Ovary (tissue), 9 donors: ENCODE data around the gene OR10G2. TPM values are rescaled to one million over a fixed set of nuclear protein-coding genes. Genes with fewer than 3 reads are reported as not detected.
"Not testable (repeated sequence)": the region's sequence is repeated elsewhere in the genome, so short reads cannot be mapped to it uniquely, and the experiment has no call there.

Source experiments
- DNase-seq, 5 donors: peaks; one replicate each; pipeline ENCODE4 v3.0.0-alpha.2; 2019 to 2020
- H3K27ac ChIP-seq, 2 donors: fragments of 200-600 bp; one replicate each; pipeline versions ENCODE4 v1.5.1 to v1.8.0; 2019 to 2022
- H3K27me3 ChIP-seq: fragments of 200-600 bp; one replicate; pipeline ENCODE4 v1.8.0; 2022
- H3K36me3 ChIP-seq: fragments of 200-600 bp; sonication (generic); one replicate; pipeline ENCODE4 v1.5.1; 2019
- H3K4me1 ChIP-seq: one replicate; pipeline ENCODE4 v1.8.1; 2013; ENCODE audit warnings: mild to moderate bottlenecking, moderate library complexity; ENCODE audit not compliant: insufficient read depth
- H3K4me3 ChIP-seq: fragments of 200-600 bp; sonication (generic); one replicate; pipeline ENCODE4 v1.5.1; 2017
- H3K9me3 ChIP-seq, 2 donors: fragments of 200-600 bp in 1 of 2; sonication (generic) in 1 of 2; one replicate each; pipeline versions ENCODE4 v1.5.1 to v1.8.1; 2013 to 2019; ENCODE audit warnings: mild to moderate bottlenecking in 1 of 2, moderate library complexity in 1 of 2
- EP300 ChIP-seq: sonication (generic); formaldehyde crosslinking; IDR thresholded peaks from one replicate; pipeline ENCODE4 v1.6.1; 2017; ENCODE audit warnings: antibody characterized with exemption
- POLR2A ChIP-seq: fragments of 450-650 bp; IDR thresholded peaks from one replicate; pipeline ENCODE4 v1.6.1; 2017; ENCODE audit warnings: antibody characterized with exemption, mild to moderate bottlenecking, moderate library complexity
- WGBS, 3 donors: extraction: QIAGEN DNeasy Blood & Tissue Kit in 1 of 3; methylation state at CpG; one replicate each; pipeline versions ENCODE4 v1.1.5 to v1.1.7; 2013 to 2017; 5-methylcytosine and 5-hydroxymethylcytosine counted together
- intact Hi-C, 4 donors: fragments of 100-400 bp; cut with DNase I; formaldehyde crosslinking; loops; one replicate each; pipeline versions ENCODE4 v1.11.0 to v1.15.1; 2022 to 2023
- polyA plus RNA-seq, 2 donors: library from polyadenylated mRNA; stranded (reverse); fragments of 200-250 nt in 1 of 2; fragments of 350-450 nt in 1 of 2; fragmentation: Illumina TruSeq in 1 of 2; extraction: RNeasy Lipid Tissue Mini Kit (QIAGEN cat#74804) in 1 of 2; gene quantifications; one replicate each; pipeline ENCODE4 v1.2.3, GENCODE V29; 2013 to 2014
- total RNA-seq, 7 donors: library from RNA; depleted of rRNA in 2 of 7; stranded (reverse); fragments of >200 nt in 2 of 7; fragmentation: NEBNext Ultra II Directional in 3 of 7; extraction: Animal tissue kit (Norgen Biotek cat#: 25700) in 3 of 7; gene quantifications; one replicate each; pipeline versions ENCODE4 v1.1.0 to v1.2.4, GENCODE V29; 2016 to 2023
- TF ChIP-seq, protein P1 (sequence below), 3 donors: fragments of 450-650 bp in 2 of 3; fragments of 200-600 bp in 1 of 3; IDR thresholded peaks; one replicate each; pipeline versions ENCODE4 v1.5.1 to v1.8.0; 2016 to 2022; ENCODE audit warnings: antibody characterized with exemption in 3 of 3, mild to moderate bottlenecking in 1 of 3
- donor health status: DM: no; HTN: no; CAD: no; lungs with moderate emphysema.
- donor health status: DM: no; HTN: no; CAD: no.
- donor health status: Bipolar disorder and iron deficiency.
- donor health status: DM: yes; HTN: yes; CAD: no.
- donor health status: DM: no; HTN: no; CAD: no.
- donor health status: DM: yes; HTN: yes; CAD: no.

Gene OR10G2
- total and polyA plus RNA-seq, 9 donors = not detected

GRCh38 chr14:21614240-21614639 lies 20.5 kb downstream of the OR10G2 start:
- H3K36me3 ChIP-seq = no peaks in the 10 kb centered on the region
- no peaks in the 10 kb centered on the region for H3K9me3 ChIP-seq
- H3K27ac ChIP-seq = no peak overlapping the region
- H3K4me1 ChIP-seq = no peaks in the 10 kb centered on the region
- H3K27me3 ChIP-seq = no peaks in the 10 kb centered on the region
- TF ChIP-seq, protein P1, sequence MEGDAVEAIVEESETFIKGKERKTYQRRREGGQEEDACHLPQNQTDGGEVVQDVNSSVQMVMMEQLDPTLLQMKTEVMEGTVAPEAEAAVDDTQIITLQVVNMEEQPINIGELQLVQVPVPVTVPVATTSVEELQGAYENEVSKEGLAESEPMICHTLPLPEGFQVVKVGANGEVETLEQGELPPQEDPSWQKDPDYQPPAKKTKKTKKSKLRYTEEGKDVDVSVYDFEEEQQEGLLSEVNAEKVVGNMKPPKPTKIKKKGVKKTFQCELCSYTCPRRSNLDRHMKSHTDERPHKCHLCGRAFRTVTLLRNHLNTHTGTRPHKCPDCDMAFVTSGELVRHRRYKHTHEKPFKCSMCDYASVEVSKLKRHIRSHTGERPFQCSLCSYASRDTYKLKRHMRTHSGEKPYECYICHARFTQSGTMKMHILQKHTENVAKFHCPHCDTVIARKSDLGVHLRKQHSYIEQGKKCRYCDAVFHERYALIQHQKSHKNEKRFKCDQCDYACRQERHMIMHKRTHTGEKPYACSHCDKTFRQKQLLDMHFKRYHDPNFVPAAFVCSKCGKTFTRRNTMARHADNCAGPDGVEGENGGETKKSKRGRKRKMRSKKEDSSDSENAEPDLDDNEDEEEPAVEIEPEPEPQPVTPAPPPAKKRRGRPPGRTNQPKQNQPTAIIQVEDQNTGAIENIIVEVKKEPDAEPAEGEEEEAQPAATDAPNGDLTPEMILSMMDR (IDR thresholded peaks at IDR 0.05) = no peak
- TF ChIP-seq EP300 (no peak), POLR2A (no peak)
- intact Hi-C loops = no loop called here
- DNase-seq = no peak
- H3K4me3 ChIP-seq = no peak overlapping the region
- whole genome bisulfite sequencing, 3 donors = 53 to 60% (median 59%) methylated on average over 1 of the region's 1 CpG

DNA sequence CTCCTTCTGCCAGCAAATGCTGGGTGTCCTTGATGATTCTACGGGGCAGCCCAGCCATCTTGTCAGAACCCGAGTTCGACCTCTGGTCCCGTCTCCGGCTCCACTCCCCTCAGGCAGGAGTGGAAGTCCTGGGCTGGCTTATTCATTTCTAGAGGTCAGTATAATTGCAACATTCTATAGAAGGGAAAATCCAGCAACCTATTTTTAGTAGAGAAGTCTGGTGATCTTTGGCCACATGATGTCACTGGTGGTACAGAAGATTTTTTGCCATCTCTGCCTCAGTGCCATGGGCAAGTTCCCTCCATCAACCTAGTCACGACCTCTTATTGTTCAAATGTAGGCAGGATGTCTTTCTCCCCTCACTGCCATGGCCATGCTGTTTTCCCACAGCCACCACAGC lies 22.4 kb downstream of the OR10G2 start:
- no peaks in the 10 kb centered on the region for H3K9me3 ChIP-seq
- no peak for DNase-seq
- H3K4me3 ChIP-seq = no peak overlapping the region
- intact Hi-C loops = no loop called here
- no peak overlapping the region for H3K27ac ChIP-seq
- 66 to 78% (median 76%) methylated on average over 6 of the region's 6 CpGs for WGBS, 3 donors
- TF ChIP-seq POLR2A = no peak
- no peak for TF ChIP-seq EP300
- TF ChIP-seq, protein P1 (IDR thresholded peaks at IDR 0.05) = no peak
- no peaks in the 10 kb centered on the region for H3K27me3 ChIP-seq
- no peaks in the 10 kb centered on the region for H3K36me3 ChIP-seq
- H3K4me1 ChIP-seq = no peaks in the 10 kb centered on the region

GRCh38 chr14:21602181-21602580 lies 32.6 kb downstream of the OR10G2 start:
- H3K4me1 ChIP-seq, DNase-seq, H3K9me3 ChIP-seq, H3K4me3 ChIP-seq, H3K36me3 ChIP-seq, H3K27me3 ChIP-seq, H3K27ac ChIP-seq, intact Hi-C loops: not testable (repeated sequence)
- 83 to 85% (median 84%) methylated on average over 4 to 8 of the region's 8 CpGs for WGBS, 3 donors

GRCh38 chr14:21589317-21589716 lies 45.4 kb downstream of the OR10G2 start:
- Histone ChIP-seq H3K4me1 (no peaks in the 10 kb centered on the region), H3K27me3 (no peaks in the 10 kb centered on the region), H3K36me3 (no peaks in the 10 kb centered on the region), H3K4me3 (no peak overlapping the region), H3K9me3 (no peaks in the 10 kb centered on the region), H3K27ac (no peak overlapping the region)
- no peak for TF ChIP-seq EP300
- TF ChIP-seq POLR2A = no peak
- TF ChIP-seq, protein P1 (IDR thresholded peaks at IDR 0.05) = no peak
- WGBS, 3 donors = 79 to 85% (median 83%) methylated on average over 4 of the region's 4 CpGs
- no peak for DNase-seq
- intact Hi-C loops = no loop called here

Other genes starting within 250 kb of the OR10G2 start
- 10 to 100 TPM; 36.0 to 79.3 (median 66.9) TPM for gene CHD8, start 178.8 kb downstream of the OR10G2 start, total RNA-seq
- 10 to 100 TPM; 27.1 to 56.6 TPM for gene CHD8, start 178.8 kb downstream of the OR10G2 start, polyA plus RNA-seq
- 10 to 100 TPM; 18.4 to 28.7 (median 25.0) TPM for gene RAB2B, start 158.0 kb downstream of the OR10G2 start, total RNA-seq
- 10 to 100 TPM; 15.8 to 53.7 TPM for gene RAB2B, start 158.0 kb downstream of the OR10G2 start, polyA plus RNA-seq
- gene TOX4, start 157.7 kb downstream of the OR10G2 start, total RNA-seq = 10 to 100 TPM; 22.7 to 75.3 (median 64.4) TPM
- gene TOX4, start 157.7 kb downstream of the OR10G2 start, polyA plus RNA-seq = 10 to 100 TPM; 21.8 to 73.8 TPM
- gene METTL3, start 123.6 kb downstream of the OR10G2 start, total RNA-seq = 10 to 100 TPM; 40.4 to 61.5 (median 44.7) TPM
- 10 to 100 TPM; 36.3 to 37.0 TPM for gene METTL3, start 123.6 kb downstream of the OR10G2 start, polyA plus RNA-seq
- gene SALL2, start 108.6 kb downstream of the OR10G2 start, total RNA-seq = 10 to 100 TPM; 11.9 to 38.8 (median 22.8) TPM
- 10 to 100 TPM; 25.9 to 32.7 TPM for gene SALL2, start 108.6 kb downstream of the OR10G2 start, polyA plus RNA-seq
- not detected for gene OR10G3, start 54.9 kb downstream of the OR10G2 start, total RNA-seq
- gene OR10G3, start 54.9 kb downstream of the OR10G2 start, polyA plus RNA-seq = not detected
- gene OR4E2, start 18.9 kb upstream of the OR10G2 start, total RNA-seq = not detected
- not detected for gene OR4E2, start 18.9 kb upstream of the OR10G2 start, polyA plus RNA-seq
- not detected for gene OR4E1, start 38.9 kb upstream of the OR10G2 start, total RNA-seq
- not detected for gene OR4E1, start 38.9 kb upstream of the OR10G2 start, polyA plus RNA-seq